SU-DHL-6 (cell line): ENCODE data around the gene CAMK1D.

Experiments used
- H2AFZ ChIP-seq: fragments of 200-600 bp; sonication (generic); 2 replicates; pipeline ENCODE4 v1.6.1; 2014; ENCODE audit warnings: low read depth, mild to moderate bottlenecking, moderate library complexity, mixed read lengths, antibody characterized with exemption, low read length; ENCODE audit not compliant: severe bottlenecking
- H3F3A ChIP-seq: fragments of 200-600 bp; shearing (Covaris generic); 2 replicates; pipeline ENCODE4 v1.6.0; 2016; ENCODE audit warnings: antibody characterized with exemption, mild to moderate bottlenecking; ENCODE audit not compliant: insufficient read depth
- H3K27ac ChIP-seq: fragments of 200-600 bp; sonication (generic); 2 replicates; pipeline ENCODE4 v1.5.1; 2016; ENCODE audit warnings: low read depth, mild to moderate bottlenecking, low read length, moderate library complexity, mixed read lengths
- H3K27me3 ChIP-seq: fragments of 200-600 bp; sonication (generic), shearing (Covaris generic); 2 replicates; pipeline ENCODE4 v1.6.0; 2014; ENCODE audit warnings: mild to moderate bottlenecking, low read length
- H3K36me3 ChIP-seq: fragments of 200-600 bp; sonication (generic); 2 replicates; pipeline ENCODE4 v1.6.1; 2014; ENCODE audit warnings: mild to moderate bottlenecking, low read length, mixed read lengths
- H3K4me2 ChIP-seq: fragments of 300-600, 200-600 bp; shearing (Covaris generic), sonication (generic); 2 replicates; pipeline ENCODE4 v1.6.0; 2014; ENCODE audit warnings: low read length, low read depth, mild to moderate bottlenecking; ENCODE audit not compliant: poor library complexity, severe bottlenecking
- H3K4me3 ChIP-seq: fragments of 200-600 bp; sonication (generic); 2 replicates; pipeline ENCODE4 v1.5.1; 2014; ENCODE audit warnings: antibody characterized with exemption, low read length, mild to moderate bottlenecking, mixed read lengths; ENCODE audit not compliant: insufficient read depth, poor library complexity, severe bottlenecking
- H3K79me2 ChIP-seq: fragments of 200-600 bp; sonication (generic); 2 replicates; pipeline ENCODE4 v1.6.1; 2014; ENCODE audit warnings: mild to moderate bottlenecking, low read length, moderate library complexity; ENCODE audit not compliant: insufficient read depth
- H3K9ac ChIP-seq: fragments of 200-600 bp; sonication (generic); 2 replicates; pipeline ENCODE4 v1.7.0; 2014; ENCODE audit warnings: mild to moderate bottlenecking, low read length
- H3K9me2 ChIP-seq: fragments of 200-600 bp; sonication (generic); replicated peaks from 2 replicates; pipeline ENCODE4 v1.6.1; 2014; ENCODE audit warnings: low read length; ENCODE audit not compliant: insufficient read depth
- H3K9me3 ChIP-seq: fragments of 200-600 bp; sonication (generic); 2 replicates; pipeline ENCODE4 v1.6.1; 2014; ENCODE audit warnings: low read length, mixed read lengths; ENCODE audit not compliant: insufficient read depth
- H4K20me1 ChIP-seq: fragments of 200-600 bp; sonication (generic); 2 replicates; pipeline ENCODE4 v1.6.1; 2014; ENCODE audit warnings: low read depth, mild to moderate bottlenecking, antibody characterized with exemption, low read length, moderate library complexity, mixed read lengths
- CTCF ChIP-seq: fragments of 200-600 bp; sonication (generic); IDR thresholded peaks from one replicate; pipeline ENCODE4 v1.5.1; 2017; ENCODE audit warnings: antibody characterized with exemption, mild to moderate bottlenecking, low read length, moderate library complexity; ENCODE audit not compliant: insufficient read depth, poor library complexity, severe bottlenecking
- EZH2phosphoT487 ChIP-seq: fragments of 200-600 bp; sonication (generic), shearing (Covaris generic); conservative IDR thresholded peaks from 2 replicates; pipeline ENCODE4 v1.6.1; 2018; ENCODE audit warnings: mild to moderate bottlenecking, antibody characterized with exemption, low read length, moderate library complexity, mixed read lengths

Gene CAMK1D

GRCh38 chr10:12799714-12800113 lies 450.4 kb downstream of the CAMK1D start:
- H3F3A ChIP-seq = no peaks in the 10 kb centered on the region
- H3K9me3 ChIP-seq = no peaks in the 10 kb centered on the region
- no peaks in the 10 kb centered on the region for H3K27me3 ChIP-seq
- no peak overlapping the region for H3K9ac ChIP-seq
- H3K9me2 ChIP-seq = no peaks in the 10 kb centered on the region
- H2AFZ ChIP-seq = no peak overlapping the region
- no peak overlapping the region for H3K4me2 ChIP-seq
- H4K20me1 ChIP-seq = no peaks in the 10 kb centered on the region
- no peaks in the 10 kb centered on the region for H3K79me2 ChIP-seq
- peaks cover 3% of the 10 kb centered on the region; the same call in 1 of the 2 replicates for H3K36me3 ChIP-seq
- H3K4me3 ChIP-seq = no peak overlapping the region
- no peak for TF ChIP-seq EZH2phosphoT487
- TF ChIP-seq CTCF = no peak
- no peak overlapping the region for H3K27ac ChIP-seq

GRCh38 chr10:12800302-12800701 lies 451.0 kb downstream of the CAMK1D start:
- Histone ChIP-seq H3K27me3 (no peaks in the 10 kb centered on the region), H3K36me3 (peaks cover 3% of the 10 kb centered on the region; the same call in 1 of the 2 replicates), H3K79me2 (no peaks in the 10 kb centered on the region), H3K4me3 (no peak overlapping the region), H2AFZ (no peak overlapping the region), H3K27ac (no peak overlapping the region), H4K20me1 (no peaks in the 10 kb centered on the region), H3F3A (no peaks in the 10 kb centered on the region), H3K4me2 (no peak overlapping the region), H3K9ac (no peak overlapping the region), H3K9me3 (no peaks in the 10 kb centered on the region), H3K9me2 (no peaks in the 10 kb centered on the region)
- TF ChIP-seq EZH2phosphoT487 (no peak), CTCF (no peak)

GRCh38 chr10:12801214-12802087 lies 452.1 kb downstream of the CAMK1D start:
- Histone ChIP-seq H4K20me1 (no peaks in the 10 kb centered on the region), H3K4me3 (no peak overlapping the region)
- no peak for TF ChIP-seq EZH2phosphoT487
- TF ChIP-seq CTCF = no peak

More at GRCh38 chr10:12801214-12802087, 452.1 kb downstream of the CAMK1D start:
- H3K27ac ChIP-seq = no peak overlapping the region
- no peaks in the 10 kb centered on the region for H3K9me2 ChIP-seq
- no peaks in the 10 kb centered on the region for H3F3A ChIP-seq
- H3K9ac ChIP-seq = no peak overlapping the region
- H3K9me3 ChIP-seq = no peaks in the 10 kb centered on the region
- H3K4me2 ChIP-seq = no peak overlapping the region
- no peak overlapping the region for H2AFZ ChIP-seq
- peaks cover 3% of the 10 kb centered on the region; the same call in 1 of the 2 replicates for H3K36me3 ChIP-seq
- H3K79me2 ChIP-seq = no peaks in the 10 kb centered on the region
- H3K27me3 ChIP-seq = no peaks in the 10 kb centered on the region
